Retinal pigment epithelial cell (primary cell): Measurements from ENCODE around the gene OR4D1.

Experiments used
- DNase-seq: peaks from one replicate; pipeline ENCODE4 v3.0.0-alpha.2; 2010; ENCODE audit warnings: low read depth
- H3K4me3 ChIP-seq: 2 replicates; pipeline ENCODE4 v1.5.1; 2011; ENCODE audit warnings: mild to moderate bottlenecking, low read length, control low read depth, moderate library complexity
- TF ChIP-seq, protein P1 (sequence below): conservative IDR thresholded peaks from 2 replicates; pipeline ENCODE4 v1.5.1; 2011; ENCODE audit warnings: low read depth, low read length, control low read depth, inconsistent platforms

OR4D1 gene

DNA sequence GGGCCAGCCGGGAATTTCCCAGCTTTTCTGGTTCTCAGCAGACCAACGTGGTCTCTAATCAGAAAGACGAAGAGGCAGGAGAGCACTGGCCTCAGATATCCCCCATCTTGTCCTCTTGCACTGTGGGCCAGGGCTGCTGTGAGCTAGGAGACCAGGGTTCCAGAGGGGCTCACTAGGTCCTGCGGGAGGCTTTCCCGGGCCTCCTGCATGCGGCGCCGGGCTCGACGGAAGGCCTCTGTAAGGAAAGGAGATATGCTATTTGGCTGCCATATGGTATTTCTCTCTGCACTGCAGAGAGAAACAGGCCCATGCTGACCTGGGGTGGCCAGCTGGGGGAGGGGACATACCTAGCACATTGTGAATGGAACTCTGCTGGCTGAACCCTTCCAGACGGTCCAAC, 57.8 kb downstream of the OR4D1 start:
- no peak overlapping the region for H3K4me3 ChIP-seq
- no peak for DNase-seq
- TF ChIP-seq, protein P1, sequence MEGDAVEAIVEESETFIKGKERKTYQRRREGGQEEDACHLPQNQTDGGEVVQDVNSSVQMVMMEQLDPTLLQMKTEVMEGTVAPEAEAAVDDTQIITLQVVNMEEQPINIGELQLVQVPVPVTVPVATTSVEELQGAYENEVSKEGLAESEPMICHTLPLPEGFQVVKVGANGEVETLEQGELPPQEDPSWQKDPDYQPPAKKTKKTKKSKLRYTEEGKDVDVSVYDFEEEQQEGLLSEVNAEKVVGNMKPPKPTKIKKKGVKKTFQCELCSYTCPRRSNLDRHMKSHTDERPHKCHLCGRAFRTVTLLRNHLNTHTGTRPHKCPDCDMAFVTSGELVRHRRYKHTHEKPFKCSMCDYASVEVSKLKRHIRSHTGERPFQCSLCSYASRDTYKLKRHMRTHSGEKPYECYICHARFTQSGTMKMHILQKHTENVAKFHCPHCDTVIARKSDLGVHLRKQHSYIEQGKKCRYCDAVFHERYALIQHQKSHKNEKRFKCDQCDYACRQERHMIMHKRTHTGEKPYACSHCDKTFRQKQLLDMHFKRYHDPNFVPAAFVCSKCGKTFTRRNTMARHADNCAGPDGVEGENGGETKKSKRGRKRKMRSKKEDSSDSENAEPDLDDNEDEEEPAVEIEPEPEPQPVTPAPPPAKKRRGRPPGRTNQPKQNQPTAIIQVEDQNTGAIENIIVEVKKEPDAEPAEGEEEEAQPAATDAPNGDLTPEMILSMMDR: no peak

- TF ChIP-seq, protein P1: no peak
- no peak overlapping the region for H3K4me3 ChIP-seq
- DNase-seq: no peak
Measured at GRCh38 chr17:58207451-58207850, 59.3 kb downstream of the OR4D1 start.

DNA sequence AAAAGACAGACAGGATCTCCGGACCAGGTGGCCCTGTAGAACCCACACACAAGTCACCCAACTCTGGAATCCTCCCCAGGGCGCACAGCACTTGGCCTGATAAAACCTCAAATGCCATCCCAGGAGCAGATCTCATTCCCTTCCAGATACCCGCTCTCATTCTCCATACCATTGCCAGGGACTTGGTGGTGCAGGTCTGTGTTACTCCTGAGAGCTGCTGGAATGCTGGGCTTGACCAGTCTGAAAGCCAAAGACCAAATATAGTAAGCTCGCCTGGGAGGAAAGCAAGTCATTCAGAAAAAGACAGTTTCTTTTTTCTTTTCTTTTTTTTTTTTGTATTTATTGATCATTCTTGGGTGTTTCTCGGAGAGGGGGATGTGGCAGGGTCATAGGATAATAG, 60.2 kb downstream of the OR4D1 start:
- no peak overlapping the region for H3K4me3 ChIP-seq
- DNase-seq: no peak
- TF ChIP-seq, protein P1: no peak
